HT-29 (cell line): ENCODE data around the gene PRIM1. TPM values are rescaled to one million over a fixed set of nuclear protein-coding genes. Genes with fewer than 3 reads are reported as not detected.
"Not testable (repeated sequence)": the region's sequence is repeated elsewhere in the genome, so short reads cannot be mapped to it uniquely, and the experiment has no call there.

Source experiments
- DNase-seq: peaks from one replicate; pipeline ENCODE4 v3.0.0-alpha.2; 2015; ENCODE audit warnings: low spot score
- total RNA-seq: library from RNA; depleted of rRNA; stranded (reverse); fragments of >200 nt; shearing (Covaris generic); gene quantifications from 2 replicates; pipeline ENCODE4 v1.2.3, GENCODE V29; 2014; rRNA removed

The PRIM1 gene
- total RNA-seq = 8.9 and 10.1 TPM in 2 replicates

- peak; percentile 93 for DNase-seq
Measured at GRCh38 chr12:56751712-56752598, at the start of gene PRIM1. TSS of gene PRIM1 (minus strand) at chr12:56752323. CDS start at chr12:56752298, 25 bp downstream.

GRCh38 chr12:56800221-56800620 is 48.1 kb upstream of the PRIM1 start:
- DNase-seq = no peak

GRCh38 chr12:56799345-56799744 is 47.2 kb upstream of the PRIM1 start:
- DNase-seq = not testable (repeated sequence)

- not testable (repeated sequence) for DNase-seq
Measured at GRCh38 chr12:56795791-56796190, 43.7 kb upstream of the PRIM1 start.

GRCh38 chr12:56795046-56795562 is 43.0 kb upstream of the PRIM1 start:
- DNase-seq = not testable (repeated sequence)

- not testable (repeated sequence) for DNase-seq
Measured at GRCh38 chr12:56793124-56793523, 41.0 kb upstream of the PRIM1 start.

- DNase-seq = no peak
Measured at GRCh38 chr12:56792678-56793077, 40.6 kb upstream of the PRIM1 start.

- DNase-seq = not testable (repeated sequence)
Measured at GRCh38 chr12:56789429-56789828, 37.3 kb upstream of the PRIM1 start.

- DNase-seq = no peak
Measured at GRCh38 chr12:56787498-56787897, 35.4 kb upstream of the PRIM1 start.

GRCh38 chr12:56785874-56786273 is 33.8 kb upstream of the PRIM1 start:
- DNase-seq = no peak

- DNase-seq = no peak
Measured at GRCh38 chr12:56785141-56785865, 33.2 kb upstream of the PRIM1 start.

- no peak for DNase-seq
Measured at GRCh38 chr12:56781726-56782125, 29.6 kb upstream of the PRIM1 start.

GRCh38 chr12:56778756-56779155 is 26.6 kb upstream of the PRIM1 start:
- DNase-seq = no peak

GRCh38 chr12:56776654-56777053 is 24.5 kb upstream of the PRIM1 start:
- no peak for DNase-seq

GRCh38 chr12:56775638-56776037 is 23.5 kb upstream of the PRIM1 start:
- no peak for DNase-seq

- no peak for DNase-seq
Measured at GRCh38 chr12:56773113-56773512, 21.0 kb upstream of the PRIM1 start.

GRCh38 chr12:56772625-56773024 is 20.5 kb upstream of the PRIM1 start:
- DNase-seq = no peak

- no peak for DNase-seq
Measured at GRCh38 chr12:56769868-56770267, 17.7 kb upstream of the PRIM1 start.

- DNase-seq = no peak
Measured at GRCh38 chr12:56768424-56768823, 16.3 kb upstream of the PRIM1 start.

GRCh38 chr12:56766535-56766934 is 14.4 kb upstream of the PRIM1 start:
- no peak for DNase-seq

- DNase-seq = no peak
Measured at GRCh38 chr12:56763753-56764657, 11.9 kb upstream of the PRIM1 start.
